HepG2 (cell line): ENCODE data around the gene FAM111A. TPM values are rescaled to one million over a fixed set of nuclear protein-coding genes. Genes with fewer than 3 reads are reported as not detected.

ENCODE experiments used
- ATAC-seq: fragments of 200-7000 bp; cut with Tn5 transposase; 3 replicates; pipeline ENCODE4 v1.9.1; 2020; ENCODE audit warnings: mild to moderate bottlenecking, moderate library complexity
- BruUV-seq: library from RNA; stranded (reverse); fragments of 400-500 nt; replicated peaks from 2 replicates; lab custom pipeline; 2021; lab: Mats Ljungman, UMichigan
- CTCF ChIA-PET: fragments of 300-600 bp; formaldehyde crosslinking; extraction: SDS; loops from one replicate; lab custom pipeline; 2021; ENCODE audit warnings: low total read pairs, inconsistent platforms, low intra/inter-chr PET ratio; lab: Yijun Ruan, JAX
- POLR2A ChIA-PET: fragments of 350-600 bp; sonication (Branson Sonifier 250); formaldehyde crosslinking; loops from one replicate; lab custom pipeline; 2020; ENCODE audit warnings: antibody characterized with exemption, inconsistent platforms; lab: Yijun Ruan, JAX
- DNase-seq: peaks from one replicate; pipeline ENCODE4 v3.0.0-alpha.2; 2015; ENCODE audit warnings: low spot score
- FAIRE-seq: peaks from 3 replicates; lab custom pipeline; 2011; peaks lifted over from hg19 to GRCh38; lab: Jason Lieb, UNC
- H2AFZ ChIP-seq: one replicate; pipeline ENCODE4 v1.6.1; 2011; ENCODE audit warnings: low read length, inconsistent platforms
- H3K27ac ChIP-seq: fragments of 300-600 bp; 3 replicates; pipeline ENCODE4 v1.8.0; 2011; ENCODE audit warnings: mixed run types, mild to moderate bottlenecking, mixed read lengths, low read length, inconsistent platforms; ENCODE audit not compliant: insufficient read depth; ENCODE audit errors: extremely low read length
- H3K27me3 ChIP-seq, 2 experiments: fragments of 200-600 bp in 1 of 2; 2 replicates in 1 of 2; 3 replicates in 1 of 2; pipeline versions ENCODE4 v1.6.0 to v1.8.0; 2011; ENCODE audit warnings: low read length in 2 of 2, mild to moderate bottlenecking in 2 of 2, moderate library complexity in 2 of 2, inconsistent platforms in 1 of 2; ENCODE audit not compliant: insufficient read depth in 2 of 2, control insufficient read depth in 1 of 2
- H3K36me3 ChIP-seq, 2 experiments: fragments of 200-600 bp in 1 of 2; replicated peaks in 1 of 2; 2 replicates in 1 of 2; 3 replicates in 1 of 2; pipeline versions ENCODE4 v1.5.1 to v1.8.0; 2011; ENCODE audit warnings: low read length in 2 of 2, inconsistent platforms in 1 of 2; ENCODE audit not compliant: insufficient read depth in 2 of 2, control insufficient read depth in 1 of 2
- H3K4me1 ChIP-seq: 2 replicates; pipeline ENCODE4 v1.5.1; 2012; ENCODE audit warnings: low read length, inconsistent platforms; ENCODE audit not compliant: insufficient read depth
- H3K4me2 ChIP-seq: 2 replicates; pipeline ENCODE4 v1.6.0; 2011; ENCODE audit warnings: low read depth, low read length, inconsistent platforms
- H3K4me3 ChIP-seq, 3 experiments: fragments of 200-600 bp in 1 of 3; sonication (generic), shearing (Covaris generic) in 1 of 3; replicated peaks in 1 of 3; 2 replicates each; pipeline ENCODE4 v1.5.1; 2011 to 2016; ENCODE audit warnings: low read length in 3 of 3, inconsistent platforms in 2 of 3, low read depth in 2 of 3, mild to moderate bottlenecking in 2 of 3, control low read depth in 1 of 3, mixed read lengths in 1 of 3; ENCODE audit not compliant: insufficient read depth in 1 of 3
- H3K79me2 ChIP-seq: one replicate; pipeline ENCODE4 v1.6.1; 2011; ENCODE audit warnings: low read length, inconsistent platforms; ENCODE audit not compliant: insufficient read depth
- H3K9ac ChIP-seq: 2 replicates; pipeline ENCODE4 v1.6.0; 2011; ENCODE audit warnings: mild to moderate bottlenecking, low read depth, low read length, inconsistent platforms; ENCODE audit not compliant: insufficient read depth
- H3K9me3 ChIP-seq: 2 replicates; pipeline ENCODE4 v1.5.1; 2012; ENCODE audit warnings: mild to moderate bottlenecking, low read length
- H4K20me1 ChIP-seq: 2 replicates; pipeline ENCODE4 v1.6.0; 2011; ENCODE audit warnings: inconsistent platforms, mild to moderate bottlenecking, low read length, moderate library complexity; ENCODE audit not compliant: insufficient read depth
- CTCF ChIP-seq: sonication (generic); formaldehyde crosslinking; IDR thresholded peaks from 2 replicates; pipeline ENCODE4 v1.5.0; 2020; ENCODE audit warnings: mild to moderate bottlenecking, missing genetic modification reagents, moderate library complexity
- DRAP1 ChIP-seq: IDR thresholded peaks from 2 replicates; pipeline ENCODE4 v1.6.1; 2016; ENCODE audit warnings: missing genetic modification reagents, missing compliant biosample characterization
- FOXA3 ChIP-seq: IDR thresholded peaks from 2 replicates; pipeline ENCODE4 v1.6.1; 2016; ENCODE audit warnings: missing genetic modification reagents, missing compliant biosample characterization
- FOXK1 ChIP-seq: sonication (generic); formaldehyde crosslinking; IDR thresholded peaks from 2 replicates; pipeline ENCODE4 v1.4.0; 2020; ENCODE audit warnings: low read depth, missing genetic modification reagents, borderline replicate concordance
- HIVEP1 ChIP-seq: sonication (generic); formaldehyde crosslinking; IDR thresholded peaks from 2 replicates; pipeline ENCODE4 v1.4.0; 2020; ENCODE audit warnings: mild to moderate bottlenecking, missing genetic modification reagents
- KDM2A ChIP-seq: sonication (generic); formaldehyde crosslinking; IDR thresholded peaks from 2 replicates; pipeline ENCODE4 v1.4.0; 2020; ENCODE audit warnings: low read depth, missing genetic modification reagents, borderline replicate concordance
- MAF1 ChIP-seq: sonication (generic); formaldehyde crosslinking; IDR thresholded peaks from 2 replicates; pipeline ENCODE4 v1.5.0; 2020; ENCODE audit warnings: missing genetic modification reagents, borderline replicate concordance
- MYPOP ChIP-seq: sonication (generic); formaldehyde crosslinking; IDR thresholded peaks from 2 replicates; pipeline ENCODE4 v1.8.1; 2023; ENCODE audit warnings: mild to moderate bottlenecking, moderate library complexity, missing genetic modification reagents
- NFE2L1 ChIP-seq: sonication (generic); formaldehyde crosslinking; IDR thresholded peaks from 2 replicates; pipeline ENCODE4 v1.4.0; 2020; ENCODE audit warnings: missing genetic modification reagents, mild to moderate bottlenecking, borderline replicate concordance
- PHF21A ChIP-seq: sonication (generic); formaldehyde crosslinking; IDR thresholded peaks from 2 replicates; pipeline ENCODE4 v1.5.0; 2020; ENCODE audit warnings: mild to moderate bottlenecking, missing genetic modification reagents
- RAD21 ChIP-seq: fragments of 450-650 bp; formaldehyde crosslinking; IDR thresholded peaks from 2 replicates; pipeline ENCODE4 v1.5.0; 2020; ENCODE audit warnings: mild to moderate bottlenecking
- RFX1 ChIP-seq: fragments of 450-650 bp; IDR thresholded peaks from 2 replicates; pipeline ENCODE4 v1.6.1; 2017
- SMC3 ChIP-seq: IDR thresholded peaks from 2 replicates; pipeline ENCODE4 v1.6.1; 2011; ENCODE audit warnings: low read length, improper control_type of control experiment
- SNAPC2 ChIP-seq: sonication (generic); formaldehyde crosslinking; IDR thresholded peaks from 2 replicates; pipeline ENCODE4 v1.8.1; 2022; ENCODE audit warnings: mild to moderate bottlenecking, missing genetic modification reagents
- STAG1 ChIP-seq: sonication (generic); formaldehyde crosslinking; IDR thresholded peaks from 2 replicates; pipeline ENCODE4 v1.4.0; 2020; ENCODE audit warnings: missing genetic modification reagents
- STAT6 ChIP-seq: sonication (generic); formaldehyde crosslinking; IDR thresholded peaks from 2 replicates; pipeline ENCODE4 v1.4.0; 2020; ENCODE audit warnings: missing genetic modification reagents, mild to moderate bottlenecking, borderline replicate concordance
- XRCC5 ChIP-seq: fragments of 200-400 bp; formaldehyde crosslinking; optimal IDR thresholded peaks from 2 replicates; pipeline ENCODE3; 2017; ENCODE audit warnings: mild to moderate bottlenecking, low read length
- ZNF180 ChIP-seq: sonication (generic); formaldehyde crosslinking; IDR thresholded peaks from 2 replicates; pipeline ENCODE4 v1.4.0; 2020; ENCODE audit warnings: low read depth, missing genetic modification reagents, borderline replicate concordance
- ZNF335 ChIP-seq: sonication (generic); formaldehyde crosslinking; IDR thresholded peaks from 2 replicates; pipeline ENCODE4 v1.4.0; 2020; ENCODE audit warnings: missing genetic modification reagents
- WGBS: methylation state at CpG from one replicate; pipeline ENCODE4 v1.1.6; 2017; ENCODE audit warnings: low lambda C conversion rate; 5-methylcytosine and 5-hydroxymethylcytosine counted together
- in situ Hi-C: cut with HindIII; loops from 2 replicates; pipeline ENCODE4 v1.10.0; 2017; ENCODE audit warnings: low pct_unique_long_range_greater_than_20kb; ENCODE audit not compliant: extremely low pct_ligation_motif_present
- intact Hi-C: fragments of 100-400 bp; cut with micrococcal nuclease; formaldehyde crosslinking; loops from one replicate; pipeline ENCODE4 v1.10.0; 2022; ENCODE audit not compliant: unreplicated experiment
- polyA plus RNA-seq, 8 experiments: library from polyadenylated mRNA; depleted of rRNA in 3 of 8; stranded (reverse) in 7 of 8; unstranded in 1 of 8; fragments of >200 nt; fragmentation: Illumina TruSeq in 4 of 8; extraction: Trizol in 4 of 8; gene quantifications; 2 replicates each; pipeline versions ENCODE4 v1.2.1 to v1.2.3, GENCODE V29; 2011 to 2016; ENCODE audit warnings: low read depth in 4 of 8, missing spikeins in 1 of 8, mixed read lengths in 1 of 8; ENCODE audit not compliant: insufficient read depth in 1 of 8
- total RNA-seq, 5 experiments: library from RNA; depleted of rRNA; stranded (reverse); fragments of >200 nt; fragmentation: Illumina TruSeq; extraction: Trizol; gene quantifications; 2 replicates each; pipeline ENCODE4 v1.2.3, GENCODE V29; 2016; ENCODE audit warnings: low read depth in 1 of 5

Gene FAM111A
- total and polyA plus RNA-seq, 2 of the 13 experiments (the other 11 are each of a cell fraction or from before 2014, with no cell fraction given) = 3.2 to 13.5 TPM

GRCh38 chr11:59158206-59159068 lies 15.8 kb downstream of the FAM111A start:
- Histone ChIP-seq H3K79me2 (no peaks in the 10 kb centered on the region), H2AFZ (no peak overlapping the region), H3K36me3 (no peaks in the 10 kb centered on the region), H3K27me3 (no peaks in the 10 kb centered on the region; a peak in 1 of 5 replicates), H3K27ac (no peak overlapping the region), H3K4me2 (no peak overlapping the region), H3K4me3 (no peak overlapping the region), H4K20me1 (no peaks in the 10 kb centered on the region), H3K4me1 (no peaks in the 10 kb centered on the region), H3K9me3 (no peaks in the 10 kb centered on the region), H3K9ac (no peak overlapping the region)
- WGBS = 38% methylated on average over 8 of the region's 8 CpGs
- in situ Hi-C loops (no loop called here), intact Hi-C loops (loop anchor here (1.0 kb wide), 4 partner anchors 16 to 200 kb away; partner anchors contain the start of gene FAM111A)
- BruUV-seq = no TSS peak
- DNase-seq = peak; percentile 56
- FAIRE-seq = peak; percentile 50
- ATAC-seq = peak; percentile 95
- CTCF ChIA-PET = interaction anchor here (0.7 to 1.7 kb wide), 4 partner anchors 16 to 62 kb away, joined by 3 to 18 read pairs (median 11); partner anchors contain the start of gene FAM111A
- POLR2A ChIA-PET = interaction anchor here (1.2 to 1.5 kb wide), 2 partner anchors 16 to 22 kb away, joined by 5 to 10 read pairs; partner anchors contain the start of gene FAM111A
- TF ChIP-seq MYPOP (no peak), KDM2A (CRISPR knock-in tag) (no peak), ZNF335 (CRISPR knock-in tag) (no peak), MAF1 (CRISPR knock-in tag) (no peak), FOXA3 (CRISPR knock-in tag) (0 out of 2 replicates have a peak, but pooled peaks have one; percentile 17), FOXK1 (CRISPR knock-in tag) (peak; percentile 28; the same call in 1 of the 2 replicates), CTCF (CRISPR knock-in tag) (peak; percentile 89), XRCC5 (peak; percentile 53), RFX1 (no peak), STAT6 (CRISPR knock-in tag) (no peak), SMC3 (peak; percentile 41), NFE2L1 (CRISPR knock-in tag) (no peak), STAG1 (CRISPR knock-in tag) (peak; percentile 82), SNAPC2 (CRISPR knock-in tag) (no peak), DRAP1 (CRISPR knock-in tag) (no peak), ZNF180 (CRISPR knock-in tag) (no peak), RAD21 (CRISPR knock-in tag) (peak; percentile 65), HIVEP1 (no peak), PHF21A (no peak)
